ENCODE results near the gene C2orf69. TPM values are rescaled to one million over a fixed set of nuclear protein-coding genes. Genes with fewer than 3 reads are reported as not detected.
A peak's percentile ranks its signal among the peaks of the same experiment; 100 is the strongest.

The C2orf69 gene
- total and polyA plus RNA-seq, 7 experiments from 2014 or later: 10.1 to 15.4 (median 11.2) TPM

GRCh38 chr2:199955007-199955338, 43.9 kb downstream of the C2orf69 start:
- H3K9me3 Mint-ChIP-seq: no peaks in the 10 kb centered on the region

GRCh38 chr2:199955339-199956061, 44.4 kb downstream of the C2orf69 start, which contains the start of the genes MAIP1 and TYW5:
TSS of gene MAIP1 (plus strand) at chr2:199955582. CDS start at chr2:199955799, 217 bp downstream.
TSS of gene TYW5 (minus strand) at chr2:199955491. CDS start at chr2:199955470, 21 bp downstream.
- H3K9me3 Mint-ChIP-seq: no peaks in the 10 kb centered on the region
- H3K4me3 Mint-ChIP-seq: peak within 1 kb of the TSS; percentile 96 to 99 (median 98)
- H3K9me3 ChIP-seq (ENCODE audit: control insufficient read depth in 2 of 3, low read length in 3 of 3): no peaks in the 10 kb centered on the region
- CTCF ChIA-PET: no interaction called here
- H3K36me3 Mint-ChIP-seq: peaks cover 0 to 14% (median 0%) of the 10 kb centered on the region in 5 donors
- H3K36me3 ChIP-seq (ENCODE audit: control insufficient read depth in 2 of 3, insufficient read depth in 3 of 3, low read length in 3 of 3): peaks cover 5 to 15% (median 9%) of the 10 kb centered on the region in 3 experiments
- no peaks in the 10 kb centered on the region for H3K27me3 Mint-ChIP-seq
- intact Hi-C loops (cut with micrococcal nuclease): loop anchor here (1.0 to 10.0 kb wide), 10 partner anchors 44 to 1117 kb away; partner anchors contain the start of genes BZW1 (in 2 of the 2), C2orf69 (in 2 of the 2), SGO2 (in 2 of the 2) and CLK1 (in 1 of the 2)
- H3K27me3 ChIP-seq (ENCODE audit: control insufficient read depth in 2 of 2, insufficient read depth in 2 of 2, low read length in 2 of 2): no peaks in the 10 kb centered on the region
- H3K4me1 Mint-ChIP-seq: peaks cover 32 to 73% (median 60%) of the 10 kb centered on the region in 7 donors
- ATAC-seq (peak; percentile 93), DNase-seq (peak; percentile 69 to 85 (median 79))
- H3K27ac ChIP-seq (ENCODE audit: low read depth, low read length): peak within 1 kb of the TSS; percentile 84
- peak within 1 kb of the TSS; percentile 95 for H3K4me3 ChIP-seq (ENCODE audit: low read length)
- H3K4me1 ChIP-seq (ENCODE audit: control insufficient read depth in 2 of 2, insufficient read depth in 2 of 2, low read length in 2 of 2): peaks cover 27 to 34% of the 10 kb centered on the region in 2 donors
- POLR2A ChIA-PET: interaction anchor here (0.7 to 1.2 kb wide), 6 partner anchors 10 to 909 kb away, joined by 3 to 5 read pairs (median 3); partner anchors contain the start of genes C2orf69 and CLK1
- peak within 1 kb of the TSS; percentile 93 to 98 (median 95) for H3K27ac Mint-ChIP-seq

More at GRCh38 chr2:199955007-199955338, 43.9 kb downstream of the C2orf69 start:
- H3K4me3 ChIP-seq (ENCODE audit: low read length): peak overlapping the region; percentile 95
- H3K27ac ChIP-seq (ENCODE audit: low read depth, low read length): peak overlapping the region; percentile 84
- POLR2A ChIA-PET: interaction anchor here (0.8 to 1.2 kb wide), 5 partner anchors 10 to 44 kb away, joined by 3 to 5 read pairs (median 3); partner anchors contain the start of gene C2orf69
- ATAC-seq (no peak), DNase-seq (no peak)
- no peaks in the 10 kb centered on the region for H3K27me3 ChIP-seq (ENCODE audit: control insufficient read depth in 2 of 2, insufficient read depth in 2 of 2, low read length in 2 of 2)
- no peaks in the 10 kb centered on the region for H3K9me3 ChIP-seq (ENCODE audit: control insufficient read depth in 2 of 3, low read length in 3 of 3)
- peaks cover 27 to 34% of the 10 kb centered on the region in 2 donors for H3K4me1 ChIP-seq (ENCODE audit: control insufficient read depth in 2 of 2, insufficient read depth in 2 of 2, low read length in 2 of 2)
- peak overlapping the region; percentile 96 to 99 (median 98) for H3K4me3 Mint-ChIP-seq
- H3K36me3 ChIP-seq (ENCODE audit: control insufficient read depth in 2 of 3, insufficient read depth in 3 of 3, low read length in 3 of 3): peaks cover 4 to 14% (median 5%) of the 10 kb centered on the region in 3 experiments
- intact Hi-C loops (cut with micrococcal nuclease): loop anchor here (1.0 to 10.0 kb wide), 10 partner anchors 44 to 1118 kb away; partner anchors contain the start of genes BZW1 (in 2 of the 2), C2orf69 (in 2 of the 2), SGO2 (in 2 of the 2) and CLK1 (in 1 of the 2)
- H3K27ac Mint-ChIP-seq: peak overlapping the region; percentile 93 to 98 (median 95)
- no peaks in the 10 kb centered on the region for H3K27me3 Mint-ChIP-seq
- H3K36me3 Mint-ChIP-seq: peaks cover 0 to 15% (median 0%) of the 10 kb centered on the region in 5 donors
- peaks cover 37 to 76% (median 64%) of the 10 kb centered on the region in 7 donors for H3K4me1 Mint-ChIP-seq
- CTCF ChIA-PET: no interaction called here

GRCh38 chr2:199956062-199956380, 44.9 kb downstream of the C2orf69 start:
- ATAC-seq: no peak
- CTCF ChIA-PET: no interaction called here
- POLR2A ChIA-PET: interaction anchor here (0.7 to 0.8 kb wide), 2 partner anchors 8 to 909 kb away, joined by 3 to 4 read pairs; partner anchors contain the start of gene CLK1

DNA sequence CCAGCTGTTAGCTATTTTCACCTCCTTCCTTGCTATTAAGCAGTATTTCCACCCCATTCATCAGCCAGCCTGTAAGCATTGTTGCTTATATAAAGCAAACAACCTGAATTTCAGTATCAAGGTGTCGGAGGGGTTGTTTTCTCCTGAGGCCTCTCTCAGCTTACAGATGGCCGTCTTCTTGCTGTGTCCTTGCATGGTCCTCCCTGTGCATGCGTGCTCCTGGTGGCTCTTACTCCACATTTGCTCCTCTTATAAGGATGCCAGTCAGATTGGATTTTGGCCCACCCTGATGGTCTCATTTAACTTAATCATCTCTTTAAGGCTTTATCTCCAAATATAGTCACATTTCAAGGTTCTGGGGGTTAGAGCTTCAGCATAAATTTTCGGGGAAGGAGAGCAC, 46.9 kb downstream of the C2orf69 start:
- Histone ChIP-seq H3K4me1 (ENCODE audit: control insufficient read depth in 2 of 2, insufficient read depth in 2 of 2, low read length in 2 of 2) (peaks cover 27% of the 10 kb centered on the region in 2 donors), H3K27me3 (ENCODE audit: control insufficient read depth in 2 of 2, insufficient read depth in 2 of 2, low read length in 2 of 2) (no peaks in the 10 kb centered on the region), H3K4me3 (ENCODE audit: low read length) (no peak overlapping the region), H3K9me3 (ENCODE audit: control insufficient read depth in 2 of 3, low read length in 3 of 3) (no peaks in the 10 kb centered on the region), H3K27ac (ENCODE audit: low read depth, low read length) (no peak overlapping the region), H3K36me3 (ENCODE audit: control insufficient read depth in 2 of 3, insufficient read depth in 3 of 3, low read length in 3 of 3) (peaks cover 5 to 36% (median 25%) of the 10 kb centered on the region in 3 experiments)
- H3K27me3 Mint-ChIP-seq: no peaks in the 10 kb centered on the region
- ChIA-PET CTCF (no interaction called here), POLR2A (no interaction called here)
- peaks cover 5 to 30% (median 10%) of the 10 kb centered on the region in 5 donors for H3K36me3 Mint-ChIP-seq
- H3K9me3 Mint-ChIP-seq: no peaks in the 10 kb centered on the region
- DNase-seq (no peak), ATAC-seq (no peak)
- H3K27ac Mint-ChIP-seq: peak overlapping the region in 2 of 9 donors; percentile 14 to 51
- peak overlapping the region; percentile 15 to 99 (median 44) for H3K4me3 Mint-ChIP-seq
- H3K4me1 Mint-ChIP-seq: peaks cover 31 to 58% (median 50%) of the 10 kb centered on the region in 7 donors
- intact Hi-C loops (cut with micrococcal nuclease): loop anchor here (5.0 to 10.0 kb wide), 2 partner anchors 414 to 907 kb away; partner anchors contain the start of gene CLK1 (in 1 of the 2)

More at GRCh38 chr2:199956062-199956380, 44.9 kb downstream of the C2orf69 start:
- intact Hi-C loops (cut with micrococcal nuclease): loop anchor here (5.0 to 10.0 kb wide), 2 partner anchors 416 to 909 kb away; partner anchors contain the start of gene CLK1 (in 1 of the 2)
- Histone ChIP-seq H3K9me3 (ENCODE audit: control insufficient read depth in 2 of 3, low read length in 3 of 3) (no peaks in the 10 kb centered on the region), H3K27ac (ENCODE audit: low read depth, low read length) (peak overlapping the region; percentile 84), H3K4me1 (ENCODE audit: control insufficient read depth in 2 of 2, insufficient read depth in 2 of 2, low read length in 2 of 2) (peaks cover 27 to 34% of the 10 kb centered on the region in 2 donors), H3K27me3 (ENCODE audit: control insufficient read depth in 2 of 2, insufficient read depth in 2 of 2, low read length in 2 of 2) (no peaks in the 10 kb centered on the region), H3K4me3 (ENCODE audit: low read length) (peak overlapping the region; percentile 95), H3K36me3 (ENCODE audit: control insufficient read depth in 2 of 3, insufficient read depth in 3 of 3, low read length in 3 of 3) (peaks cover 5 to 20% (median 12%) of the 10 kb centered on the region in 3 experiments)
- H3K27ac Mint-ChIP-seq: peak overlapping the region; percentile 93 to 98 (median 95)
- peaks cover 0 to 18% (median 0%) of the 10 kb centered on the region in 5 donors for H3K36me3 Mint-ChIP-seq
- H3K4me3 Mint-ChIP-seq: peak overlapping the region; percentile 96 to 99 (median 98)
- no peaks in the 10 kb centered on the region for H3K9me3 Mint-ChIP-seq
- DNase-seq: no peak
- H3K4me1 Mint-ChIP-seq: peaks cover 31 to 72% (median 60%) of the 10 kb centered on the region in 7 donors
- no peaks in the 10 kb centered on the region for H3K27me3 Mint-ChIP-seq

DNA sequence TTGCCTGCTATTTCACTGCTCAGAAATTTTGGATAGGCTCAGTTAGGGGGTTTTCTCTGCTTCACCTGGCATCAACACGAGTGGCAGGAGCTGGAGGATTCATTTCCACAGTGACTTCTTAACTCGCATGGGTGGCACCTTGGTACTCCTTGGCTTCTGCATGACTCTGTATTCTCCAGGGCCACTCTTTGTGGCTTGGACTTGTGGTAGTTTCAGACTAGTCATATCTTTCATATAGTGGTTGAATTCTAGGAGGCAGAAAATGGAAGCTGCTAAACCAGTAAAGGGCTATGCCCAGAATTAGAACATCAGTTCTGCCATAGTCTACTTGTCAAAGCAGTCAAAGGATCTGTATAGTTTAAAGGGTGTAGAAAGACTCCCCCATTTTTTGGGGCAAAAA, 51.1 kb downstream of the C2orf69 start:
- ChIA-PET POLR2A (no interaction called here), CTCF (no interaction called here)
- H3K27ac ChIP-seq (ENCODE audit: low read depth, low read length): no peak overlapping the region
- ATAC-seq (no peak), DNase-seq (no peak)
- peaks cover 5 to 53% (median 32%) of the 10 kb centered on the region in 3 experiments for H3K36me3 ChIP-seq (ENCODE audit: control insufficient read depth in 2 of 3, insufficient read depth in 3 of 3, low read length in 3 of 3)
- H3K4me3 ChIP-seq (ENCODE audit: low read length): no peak overlapping the region
- Mint-ChIP-seq H3K36me3 (peaks cover 5 to 51% (median 15%) of the 10 kb centered on the region in 5 donors), H3K4me1 (peaks cover 10 to 33% (median 17%) of the 10 kb centered on the region in 7 donors), H3K9me3 (no peaks in the 10 kb centered on the region), H3K27ac (peak overlapping the region in 1 of 9 donors; percentile 10), H3K27me3 (no peaks in the 10 kb centered on the region), H3K4me3 (no peak overlapping the region)
- intact Hi-C loops (cut with micrococcal nuclease): no loop called here
- no peaks in the 10 kb centered on the region for H3K27me3 ChIP-seq (ENCODE audit: control insufficient read depth in 2 of 2, insufficient read depth in 2 of 2, low read length in 2 of 2)
- H3K9me3 ChIP-seq (ENCODE audit: control insufficient read depth in 2 of 3, low read length in 3 of 3): no peaks in the 10 kb centered on the region
- H3K4me1 ChIP-seq (ENCODE audit: control insufficient read depth in 2 of 2, insufficient read depth in 2 of 2, low read length in 2 of 2): peaks cover 0 to 5% of the 10 kb centered on the region in 2 donors

DNA sequence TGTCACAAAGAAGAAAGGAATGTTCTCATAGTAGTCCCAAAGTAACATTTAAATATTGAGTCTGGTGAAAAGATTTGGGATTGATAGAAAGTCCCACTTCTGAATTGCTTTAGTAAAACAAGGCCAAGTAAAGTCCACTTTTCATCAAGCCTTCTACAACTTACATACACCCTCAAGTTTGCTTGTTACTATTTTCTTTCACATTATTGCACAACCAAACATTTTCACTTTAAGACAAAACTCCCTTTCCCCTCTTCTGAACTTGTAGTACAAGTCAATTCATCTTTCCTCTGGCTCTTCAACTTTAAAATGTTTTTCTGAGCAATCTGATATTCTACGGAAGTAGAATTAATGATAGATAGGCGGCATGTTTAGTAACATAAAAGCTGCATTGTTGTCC, 55.3 kb downstream of the C2orf69 start:
- no peaks in the 10 kb centered on the region for H3K4me1 ChIP-seq (ENCODE audit: control insufficient read depth in 2 of 2, insufficient read depth in 2 of 2, low read length in 2 of 2)
- H3K36me3 ChIP-seq (ENCODE audit: control insufficient read depth in 2 of 3, insufficient read depth in 3 of 3, low read length in 3 of 3): peaks cover 0 to 40% (median 19%) of the 10 kb centered on the region in 3 experiments
- H3K27me3 Mint-ChIP-seq: no peaks in the 10 kb centered on the region
- peaks cover 0 to 10% (median 0%) of the 10 kb centered on the region in 7 donors for H3K4me1 Mint-ChIP-seq
- no peak for DNase-seq
- H3K27ac ChIP-seq (ENCODE audit: low read depth, low read length): no peak overlapping the region
- H3K36me3 Mint-ChIP-seq: peaks cover 5 to 43% (median 15%) of the 10 kb centered on the region in 5 donors
- intact Hi-C loops (cut with micrococcal nuclease): no loop called here
- H3K4me3 ChIP-seq (ENCODE audit: low read length): no peak overlapping the region
- H3K27me3 ChIP-seq (ENCODE audit: control insufficient read depth in 2 of 2, insufficient read depth in 2 of 2, low read length in 2 of 2): no peaks in the 10 kb centered on the region
- H3K4me3 Mint-ChIP-seq: no peak overlapping the region
- ATAC-seq: no peak
- no peaks in the 10 kb centered on the region for H3K9me3 Mint-ChIP-seq
- CTCF ChIA-PET: interaction anchor here (0.6 kb wide), 1 partner anchor 516 kb away, joined by 3 read pairs; no protein-coding TSS in a partner anchor
- H3K9me3 ChIP-seq (ENCODE audit: control insufficient read depth in 2 of 3, low read length in 3 of 3): no peaks in the 10 kb centered on the region
- H3K27ac Mint-ChIP-seq: no peak overlapping the region
- POLR2A ChIA-PET: interaction anchor here (0.6 kb wide), 1 partner anchor 24 kb away, joined by 4 read pairs; no protein-coding TSS in a partner anchor

Data from naive thymus-derived CD4-positive, alpha-beta T cell (primary cell).